ENCODE data around the gene THBS2.
"Not testable (repeated sequence)": the region's sequence is repeated elsewhere in the genome, so short reads cannot be mapped to it uniquely, and the experiment has no call there.

THBS2 gene

GRCh38 chr6:169205176-169206160 lies 48.2 kb downstream of the THBS2 start:
- no peak for DNase-seq

- no peak for DNase-seq
Measured at GRCh38 chr6:169204167-169204566, 49.5 kb downstream of the THBS2 start.

- no peak for DNase-seq
Measured at GRCh38 chr6:169201985-169202384, 51.7 kb downstream of the THBS2 start.

- DNase-seq, result no peak
Measured at GRCh38 chr6:169200893-169201514, 52.6 kb downstream of the THBS2 start.

GRCh38 chr6:169199625-169200335 lies 53.9 kb downstream of the THBS2 start:
- no peak for DNase-seq

GRCh38 chr6:169198885-169199284 lies 54.8 kb downstream of the THBS2 start:
- DNase-seq, result no peak

- not testable (repeated sequence) for DNase-seq
Measured at GRCh38 chr6:169197929-169198328, 55.7 kb downstream of the THBS2 start.

- DNase-seq, result not testable (repeated sequence)
Measured at GRCh38 chr6:169196279-169196678, 57.4 kb downstream of the THBS2 start.

- no peak for DNase-seq
Measured at GRCh38 chr6:169194737-169195136, 58.9 kb downstream of the THBS2 start.

GRCh38 chr6:169190970-169191369 lies 62.7 kb downstream of the THBS2 start:
- no peak for DNase-seq

GRCh38 chr6:169190144-169190584 lies 63.5 kb downstream of the THBS2 start:
- no peak for DNase-seq

- DNase-seq, result no peak
Measured at GRCh38 chr6:169189686-169190085, 64.0 kb downstream of the THBS2 start.

- DNase-seq, result no peak
Measured at GRCh38 chr6:169189182-169189581, 64.5 kb downstream of the THBS2 start.

- DNase-seq, result no peak
Measured at GRCh38 chr6:169188475-169188874, 65.2 kb downstream of the THBS2 start.

- no peak for DNase-seq
Measured at GRCh38 chr6:169188051-169188470, 65.6 kb downstream of the THBS2 start.

- no peak for DNase-seq
Measured at GRCh38 chr6:169186496-169187169, 67.0 kb downstream of the THBS2 start.

GRCh38 chr6:169185692-169186485 lies 67.8 kb downstream of the THBS2 start:
- no peak for DNase-seq

GRCh38 chr6:169185011-169185521 lies 68.6 kb downstream of the THBS2 start:
- no peak for DNase-seq

GRCh38 chr6:169184419-169184818 lies 69.2 kb downstream of the THBS2 start:
- DNase-seq, result no peak

GRCh38 chr6:169183233-169183632 lies 70.4 kb downstream of the THBS2 start:
- DNase-seq, result no peak

- not testable (repeated sequence) for DNase-seq
Measured at GRCh38 chr6:169179831-169180230, 73.8 kb downstream of the THBS2 start.

Data from hippocampal formation (tissue), 2 donors.